Muscle layer of duodenum (tissue), 2 donors: Measurements from ENCODE around the gene ZC3H6.

Experiments
- H3K27ac ChIP-seq: one replicate; pipeline ENCODE4 v1.7.0; 2013; ENCODE audit warnings: mild to moderate bottlenecking, low read length
- H3K27me3 ChIP-seq: one replicate; pipeline ENCODE4 v1.7.0; 2013; ENCODE audit warnings: low read depth, mild to moderate bottlenecking, control low read depth, low read length
- H3K36me3 ChIP-seq, 2 donors: one replicate each; pipeline ENCODE4 v1.7.0; 2013; ENCODE audit warnings: low read length in 2 of 2, control low read depth in 1 of 2, mild to moderate bottlenecking in 1 of 2; ENCODE audit not compliant: insufficient read depth in 2 of 2, control insufficient read depth in 1 of 2
- H3K4me1 ChIP-seq, 2 donors: one replicate each; pipeline ENCODE4 v1.7.0; 2013; ENCODE audit warnings: low read length in 2 of 2, mild to moderate bottlenecking in 2 of 2, control low read depth in 1 of 2, moderate library complexity in 1 of 2; ENCODE audit not compliant: insufficient read depth in 2 of 2, control insufficient read depth in 1 of 2
- H3K4me3 ChIP-seq, 2 donors: one replicate each; pipeline ENCODE4 v1.7.0; 2013; ENCODE audit warnings: low read length in 2 of 2, low read depth in 1 of 2, mild to moderate bottlenecking in 1 of 2
- H3K9me3 ChIP-seq, 2 donors: one replicate each; pipeline ENCODE4 v1.7.0; 2013; ENCODE audit warnings: low read length in 2 of 2, control low read depth in 1 of 2, mild to moderate bottlenecking in 1 of 2; ENCODE audit not compliant: control insufficient read depth in 1 of 2
- donor health status: healthy.

Gene ZC3H6

GRCh38 chr2:112275311-112275886 lies at the start of gene ZC3H6:
Gene ZC3H6, plus strand, starts transcription at chr2:112275597. Its CDS starts 398 bp downstream, at chr2:112275995.
- no peaks in the 10 kb centered on the region for H3K9me3 ChIP-seq
- peaks cover 0 to 10% of the 10 kb centered on the region in 2 donors for H3K4me1 ChIP-seq
- H3K27me3 ChIP-seq = no peaks in the 10 kb centered on the region
- peak within 1 kb of the TSS; percentile 85 to 88 for H3K4me3 ChIP-seq
- H3K36me3 ChIP-seq = peaks cover 0 to 5% of the 10 kb centered on the region in 2 donors
- peak within 1 kb of the TSS; percentile 100 for H3K27ac ChIP-seq

- Histone ChIP-seq H3K27me3 (no peaks in the 10 kb centered on the region), H3K36me3 (peaks cover 0 to 3% of the 10 kb centered on the region in 2 donors), H3K9me3 (no peaks in the 10 kb centered on the region), H3K4me3 (no peak overlapping the region), H3K4me1 (no peaks in the 10 kb centered on the region), H3K27ac (no peak overlapping the region)
These were observed 46.0 kb upstream of the ZC3H6 start for GRCh38 chr2:112229348-112229747.

DNA sequence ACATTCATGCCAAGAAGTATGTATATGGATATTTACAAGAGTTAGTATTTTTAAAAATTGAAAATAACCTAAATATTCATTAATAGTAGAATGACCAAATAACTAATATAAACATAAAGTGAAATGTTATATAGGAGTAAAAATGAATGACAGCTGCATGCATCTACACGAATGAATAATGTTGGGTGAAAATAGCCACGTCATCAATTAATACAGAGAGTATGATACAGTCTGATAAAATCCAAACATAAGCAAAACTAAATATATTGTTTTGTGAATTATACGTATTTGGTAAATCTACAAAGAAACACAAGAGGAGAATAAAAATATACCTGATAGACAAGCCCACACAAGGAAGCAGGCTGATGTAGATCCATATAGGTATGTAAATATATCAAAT lies 45.0 kb upstream of the ZC3H6 start:
- Histone ChIP-seq H3K27ac (no peak overlapping the region), H3K36me3 (peaks cover 0 to 3% of the 10 kb centered on the region in 2 donors), H3K9me3 (no peaks in the 10 kb centered on the region), H3K4me3 (no peak overlapping the region), H3K27me3 (no peaks in the 10 kb centered on the region), H3K4me1 (no peaks in the 10 kb centered on the region)

DNA sequence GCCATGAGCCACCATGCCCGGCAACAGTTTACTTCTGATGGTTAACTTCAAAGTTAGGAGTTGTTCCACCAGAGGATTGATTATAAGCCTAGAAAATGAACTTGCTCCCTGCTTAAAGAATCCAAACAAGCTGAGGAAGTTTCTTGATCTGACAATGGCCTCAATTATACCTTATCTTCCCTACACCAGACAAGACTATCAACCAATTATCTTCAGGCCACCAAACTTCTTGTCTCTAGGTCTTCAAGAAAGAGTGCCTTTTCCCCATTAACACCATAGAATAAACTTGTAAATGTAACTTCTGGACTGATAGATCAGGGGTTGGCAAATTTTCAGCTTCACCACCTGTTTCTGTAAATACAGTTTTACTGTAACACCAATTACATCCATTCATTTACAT lies 35.5 kb upstream of the ZC3H6 start:
- Histone ChIP-seq H3K4me1 (no peaks in the 10 kb centered on the region), H3K27me3 (no peaks in the 10 kb centered on the region), H3K4me3 (no peak overlapping the region), H3K36me3 (peaks cover 0 to 8% of the 10 kb centered on the region in 2 donors), H3K9me3 (no peaks in the 10 kb centered on the region), H3K27ac (no peak overlapping the region)

GRCh38 chr2:112242384-112242783 lies 33.0 kb upstream of the ZC3H6 start:
- no peaks in the 10 kb centered on the region for H3K4me1 ChIP-seq
- no peaks in the 10 kb centered on the region for H3K27me3 ChIP-seq

DNA sequence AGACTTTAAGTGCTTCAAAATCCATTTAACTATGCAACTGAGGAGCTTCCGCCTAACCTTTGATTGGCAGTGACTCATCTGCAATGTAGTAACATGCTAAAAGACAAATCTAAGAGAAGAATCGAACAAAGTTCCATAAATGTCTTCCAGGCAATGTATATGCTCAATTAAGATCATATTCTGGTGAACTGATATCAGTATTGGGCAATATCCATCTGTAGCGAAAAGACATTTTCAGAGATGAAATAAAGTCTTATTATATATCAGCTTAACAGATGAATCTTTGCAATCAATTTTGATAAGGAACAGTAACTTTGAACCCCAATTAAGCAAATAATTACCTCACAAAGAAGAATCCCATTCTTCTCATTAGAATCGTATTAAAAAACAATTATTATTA lies 32.2 kb upstream of the ZC3H6 start:
- Histone ChIP-seq H3K27ac (no peak overlapping the region), H3K9me3 (no peaks in the 10 kb centered on the region), H3K4me3 (no peak overlapping the region), H3K4me1 (no peaks in the 10 kb centered on the region), H3K36me3 (peaks cover 5 to 17% of the 10 kb centered on the region in 2 donors), H3K27me3 (no peaks in the 10 kb centered on the region)

More at GRCh38 chr2:112242384-112242783, 33.0 kb upstream of the ZC3H6 start:
- no peaks in the 10 kb centered on the region for H3K9me3 ChIP-seq
- peaks cover 0 to 11% of the 10 kb centered on the region in 2 donors for H3K36me3 ChIP-seq
- H3K27ac ChIP-seq = no peak overlapping the region
- no peak overlapping the region for H3K4me3 ChIP-seq

GRCh38 chr2:112244854-112245253 lies 30.5 kb upstream of the ZC3H6 start:
- Histone ChIP-seq H3K36me3 (peaks cover 5 to 27% of the 10 kb centered on the region in 2 donors), H3K4me1 (no peaks in the 10 kb centered on the region), H3K9me3 (no peaks in the 10 kb centered on the region), H3K27ac (no peak overlapping the region), H3K27me3 (no peaks in the 10 kb centered on the region), H3K4me3 (no peak overlapping the region)

DNA sequence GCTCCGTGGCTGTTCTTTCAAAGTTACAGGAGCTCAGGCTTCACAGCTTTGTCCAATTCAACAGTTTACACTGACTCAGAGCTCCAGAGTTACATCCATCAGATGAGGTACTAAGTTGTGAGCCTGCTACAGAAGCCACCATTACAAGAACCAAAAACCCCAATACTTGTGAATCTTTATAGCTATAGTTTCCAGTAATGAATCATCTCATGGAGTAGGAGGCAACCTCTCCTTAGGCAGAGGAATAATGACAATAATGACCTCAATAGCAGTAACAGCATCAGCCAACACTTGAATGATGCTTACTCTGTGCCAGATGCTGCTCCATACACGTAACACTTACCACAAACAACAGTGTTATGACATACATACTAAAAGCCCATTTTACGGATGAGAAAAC lies 24.1 kb upstream of the ZC3H6 start:
- Histone ChIP-seq H3K4me1 (peaks cover 7 to 13% of the 10 kb centered on the region in 2 donors), H3K27me3 (no peaks in the 10 kb centered on the region), H3K9me3 (no peaks in the 10 kb centered on the region), H3K4me3 (no peak overlapping the region), H3K27ac (no peak overlapping the region), H3K36me3 (peaks cover 5 to 20% of the 10 kb centered on the region in 2 donors)

DNA sequence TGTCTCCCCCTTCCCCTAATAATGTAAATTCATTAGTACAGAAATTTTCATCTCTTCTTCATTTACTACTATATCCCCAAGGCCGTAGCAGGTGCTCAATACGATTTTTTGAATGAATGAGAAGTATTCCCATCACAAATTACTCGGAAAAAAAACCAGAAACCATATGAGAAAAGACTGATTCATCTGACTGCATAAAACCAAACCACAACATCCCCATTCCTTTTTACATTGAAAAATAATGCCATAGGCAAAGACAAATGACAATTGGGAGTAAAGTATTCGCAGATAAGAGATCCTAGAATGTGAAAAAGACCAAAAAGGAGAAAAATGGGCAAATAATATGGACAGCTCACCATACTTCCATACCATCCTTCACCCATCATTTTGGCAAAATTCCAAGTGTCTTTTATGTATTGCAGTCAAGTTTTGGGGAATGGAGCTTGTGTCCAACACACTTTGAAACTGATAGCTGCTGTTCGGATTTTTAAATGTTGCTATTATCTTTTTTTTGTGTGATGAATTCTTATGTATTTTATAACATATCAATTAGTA lies 22.1 kb upstream of the ZC3H6 start:
- peaks cover 0 to 9% of the 10 kb centered on the region in 2 donors for H3K36me3 ChIP-seq
- peaks cover 7 to 13% of the 10 kb centered on the region in 2 donors for H3K4me1 ChIP-seq
- no peak overlapping the region for H3K27ac ChIP-seq
- H3K4me3 ChIP-seq = no peak overlapping the region
- no peaks in the 10 kb centered on the region for H3K9me3 ChIP-seq
- no peaks in the 10 kb centered on the region for H3K27me3 ChIP-seq

DNA sequence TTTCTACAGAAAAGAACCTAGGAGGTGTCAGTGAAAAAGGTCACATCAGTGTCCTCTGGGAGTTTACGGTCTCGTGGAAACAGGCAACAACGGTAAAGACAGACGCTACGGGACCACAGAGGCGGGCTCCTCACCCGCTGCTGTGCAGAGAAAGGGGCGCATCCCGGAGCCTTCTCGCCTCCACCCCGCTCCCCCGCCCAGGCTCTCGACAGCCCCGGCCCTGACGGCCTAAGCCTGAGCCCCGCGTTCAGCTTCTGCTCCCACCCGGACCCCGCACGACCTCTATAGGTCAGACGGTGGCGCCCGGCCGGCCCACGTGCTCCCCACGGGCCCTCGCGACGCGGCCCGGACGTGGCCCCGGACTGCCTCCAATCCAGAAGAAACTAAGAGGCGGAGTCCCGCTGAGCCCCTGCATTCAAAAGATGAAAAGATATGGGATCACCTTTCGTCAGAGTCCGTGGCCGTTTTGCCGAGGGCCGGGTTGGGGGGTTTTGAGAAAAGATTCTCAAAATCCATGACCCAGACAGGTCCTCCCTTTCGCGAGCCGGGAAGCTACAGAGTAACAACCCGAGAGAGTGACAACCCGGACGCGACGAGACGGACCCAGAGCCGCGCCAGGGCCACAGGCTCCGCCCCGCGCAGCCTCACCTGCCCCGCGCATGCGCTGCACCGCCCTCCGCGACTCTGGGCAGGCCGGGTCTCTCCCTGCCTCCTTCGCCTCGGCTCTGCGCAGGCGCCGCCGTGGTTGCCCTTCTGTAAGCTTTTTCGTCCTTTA lies 20.7 kb upstream of the ZC3H6 start, which contains the start of gene ZC3H8:
Gene ZC3H8, minus strand, starts transcription at position 577 of the 775 bp plus-strand sequence. Its CDS starts 61 bp downstream, at position 516.
- Histone ChIP-seq H3K36me3 (no peaks in the 10 kb centered on the region), H3K9me3 (no peaks in the 10 kb centered on the region), H3K4me1 (peaks cover 7 to 13% of the 10 kb centered on the region in 2 donors), H3K4me3 (peak within 1 kb of the TSS; percentile 74 to 82), H3K27me3 (no peaks in the 10 kb centered on the region), H3K27ac (peak within 1 kb of the TSS; percentile 79)

- Histone ChIP-seq H3K4me1 (peaks cover 7 to 13% of the 10 kb centered on the region in 2 donors), H3K9me3 (no peaks in the 10 kb centered on the region), H3K36me3 (no peaks in the 10 kb centered on the region), H3K4me3 (no peak overlapping the region), H3K27me3 (no peaks in the 10 kb centered on the region), H3K27ac (no peak overlapping the region)
These were observed 19.5 kb upstream of the ZC3H6 start for GRCh38 chr2:112255875-112256274.
